HepG2 (cell line): ENCODE results near the gene RBBP8NL. TPM values are rescaled to one million over a fixed set of nuclear protein-coding genes. Genes with fewer than 3 reads are reported as not detected.

Experiments used
- AGO1 ChIP-seq: fragments of 200-400 bp; formaldehyde crosslinking; IDR thresholded peaks from 2 replicates; pipeline ENCODE4 v1.6.1; 2017; ENCODE audit warnings: mild to moderate bottlenecking, low read depth, low read length, moderate library complexity; ENCODE audit not compliant: poor library complexity, severe bottlenecking
- CERS6 ChIP-seq: sonication (generic); formaldehyde crosslinking; IDR thresholded peaks from 2 replicates; pipeline ENCODE4 v1.5.0; 2020; ENCODE audit warnings: missing genetic modification reagents
- EEA1 ChIP-seq: sonication (generic); formaldehyde crosslinking; IDR thresholded peaks from 2 replicates; pipeline ENCODE4 v1.5.1; 2020; ENCODE audit warnings: mild to moderate bottlenecking, missing genetic modification reagents, borderline replicate concordance
- ERF ChIP-seq: IDR thresholded peaks from 2 replicates; pipeline ENCODE4 v1.6.1; 2018; ENCODE audit warnings: missing biosample characterization, missing genetic modification reagents
- GABPB1 ChIP-seq: IDR thresholded peaks from 2 replicates; pipeline ENCODE4 v1.6.1; 2016; ENCODE audit warnings: mild to moderate bottlenecking, missing genetic modification reagents, moderate library complexity, missing compliant biosample characterization
- GATAD1 ChIP-seq: IDR thresholded peaks from 2 replicates; pipeline ENCODE4 v1.6.1; 2016; ENCODE audit warnings: missing genetic modification reagents, missing compliant biosample characterization
- HOXA9 ChIP-seq: sonication (generic); formaldehyde crosslinking; IDR thresholded peaks from 2 replicates; pipeline ENCODE4 v1.8.1; 2022; ENCODE audit warnings: missing genetic modification reagents, mild to moderate bottlenecking, moderate library complexity, borderline replicate concordance
- MZF1 ChIP-seq: sonication (generic); formaldehyde crosslinking; IDR thresholded peaks from 2 replicates; pipeline ENCODE4 v1.8.1; 2023; ENCODE audit warnings: mild to moderate bottlenecking, missing genetic modification reagents, borderline replicate concordance
- PITX1 ChIP-seq: sonication (generic); formaldehyde crosslinking; IDR thresholded peaks from 2 replicates; pipeline ENCODE4 v1.5.1; 2020; ENCODE audit warnings: mild to moderate bottlenecking, missing genetic modification reagents
- PRMT3 ChIP-seq: sonication (generic); formaldehyde crosslinking; IDR thresholded peaks from 2 replicates; pipeline ENCODE4 v1.8.1; 2022; ENCODE audit warnings: low read depth, mild to moderate bottlenecking, moderate library complexity, missing genetic modification reagents, borderline replicate concordance
- RAD21 ChIP-seq: fragments of 450-650 bp; formaldehyde crosslinking; IDR thresholded peaks from 2 replicates; pipeline ENCODE4 v1.5.0; 2020; ENCODE audit warnings: mild to moderate bottlenecking
- SETDB1 ChIP-seq: sonication (generic); formaldehyde crosslinking; IDR thresholded peaks from 2 replicates; pipeline ENCODE4 v1.5.1; 2020; ENCODE audit warnings: missing genetic modification reagents, mild to moderate bottlenecking, borderline replicate concordance
- ZFP90 ChIP-seq: sonication (generic); formaldehyde crosslinking; IDR thresholded peaks from 2 replicates; pipeline ENCODE4 v1.8.0; 2022; ENCODE audit warnings: missing genetic modification reagents, mild to moderate bottlenecking, inconsistent platforms, borderline replicate concordance
- ZNF17 ChIP-seq: sonication (generic); formaldehyde crosslinking; IDR thresholded peaks from 2 replicates; pipeline ENCODE4 v1.5.0; 2020; ENCODE audit warnings: mild to moderate bottlenecking, missing genetic modification reagents
- ZNF20 ChIP-seq: sonication (generic); formaldehyde crosslinking; IDR thresholded peaks from 2 replicates; pipeline ENCODE4 v1.4.0; 2020; ENCODE audit warnings: mild to moderate bottlenecking, moderate library complexity, missing genetic modification reagents
- ZSCAN9 ChIP-seq: IDR thresholded peaks from 2 replicates; pipeline ENCODE4 v1.6.1; 2016; ENCODE audit warnings: borderline replicate concordance
- polyA plus RNA-seq, 8 experiments: library from polyadenylated mRNA; depleted of rRNA in 3 of 8; stranded (reverse) in 7 of 8; unstranded in 1 of 8; fragments of >200 nt; fragmentation: Illumina TruSeq in 4 of 8; extraction: Trizol in 4 of 8; gene quantifications; 2 replicates each; pipeline versions ENCODE4 v1.2.1 to v1.2.3, GENCODE V29; 2011 to 2016; ENCODE audit warnings: low read depth in 4 of 8, missing spikeins in 1 of 8, mixed read lengths in 1 of 8; ENCODE audit not compliant: insufficient read depth in 1 of 8
- total RNA-seq, 5 experiments: library from RNA; depleted of rRNA; stranded (reverse); fragments of >200 nt; fragmentation: Illumina TruSeq; extraction: Trizol; gene quantifications; 2 replicates each; pipeline ENCODE4 v1.2.3, GENCODE V29; 2016; ENCODE audit warnings: low read depth in 1 of 5
- TF ChIP-seq, protein P1 (sequence below): sonication (generic); formaldehyde crosslinking; IDR thresholded peaks from 2 replicates; pipeline ENCODE4 v1.8.0; 2022; ENCODE audit warnings: missing genetic modification reagents, mild to moderate bottlenecking, moderate library complexity, borderline replicate concordance
- TF ChIP-seq, protein P2 (sequence below): sonication (generic); formaldehyde crosslinking; IDR thresholded peaks from 2 replicates; pipeline ENCODE4 v1.5.0; 2020; ENCODE audit warnings: missing genetic modification reagents
- TF ChIP-seq, protein P3 (sequence below): sonication (generic); formaldehyde crosslinking; IDR thresholded peaks from 2 replicates; pipeline ENCODE4 v1.4.0; 2020; ENCODE audit warnings: low read depth, mild to moderate bottlenecking, missing genetic modification reagents
- TF ChIP-seq, protein P4 (sequence below): IDR thresholded peaks from 2 replicates; pipeline ENCODE4 v1.6.1; 2018; ENCODE audit warnings: missing genetic modification reagents
- TF ChIP-seq, protein P5 (sequence below): sonication (generic); formaldehyde crosslinking; IDR thresholded peaks from 2 replicates; pipeline ENCODE4 v1.4.0; 2020; ENCODE audit warnings: missing genetic modification reagents, mild to moderate bottlenecking, borderline replicate concordance

Gene RBBP8NL
- total and polyA plus RNA-seq, 2 of the 13 experiments (the other 11 are each of a cell fraction or from before 2014, with no cell fraction given): 0.69 to 0.86 TPM

- no peak for TF ChIP-seq PITX1 (CRISPR knock-in tag)
- TF ChIP-seq, protein P1, sequence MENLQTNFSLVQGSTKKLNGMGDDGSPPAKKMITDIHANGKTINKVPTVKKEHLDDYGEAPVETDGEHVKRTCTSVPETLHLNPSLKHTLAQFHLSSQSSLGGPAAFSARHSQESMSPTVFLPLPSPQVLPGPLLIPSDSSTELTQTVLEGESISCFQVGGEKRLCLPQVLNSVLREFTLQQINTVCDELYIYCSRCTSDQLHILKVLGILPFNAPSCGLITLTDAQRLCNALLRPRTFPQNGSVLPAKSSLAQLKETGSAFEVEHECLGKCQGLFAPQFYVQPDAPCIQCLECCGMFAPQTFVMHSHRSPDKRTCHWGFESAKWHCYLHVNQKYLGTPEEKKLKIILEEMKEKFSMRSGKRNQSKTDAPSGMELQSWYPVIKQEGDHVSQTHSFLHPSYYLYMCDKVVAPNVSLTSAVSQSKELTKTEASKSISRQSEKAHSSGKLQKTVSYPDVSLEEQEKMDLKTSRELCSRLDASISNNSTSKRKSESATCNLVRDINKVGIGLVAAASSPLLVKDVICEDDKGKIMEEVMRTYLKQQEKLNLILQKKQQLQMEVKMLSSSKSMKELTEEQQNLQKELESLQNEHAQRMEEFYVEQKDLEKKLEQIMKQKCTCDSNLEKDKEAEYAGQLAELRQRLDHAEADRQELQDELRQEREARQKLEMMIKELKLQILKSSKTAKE (CRISPR knock-in tag): no peak
- no peak for TF ChIP-seq SETDB1
- TF ChIP-seq GATAD1: no peak
- TF ChIP-seq ZNF20 (CRISPR knock-in tag): no peak
- no peak for TF ChIP-seq AGO1
- TF ChIP-seq GABPB1 (CRISPR knock-in tag): no peak
- no peak for TF ChIP-seq ZNF17
- no peak for TF ChIP-seq MZF1 (CRISPR knock-in tag)
- no peak for TF ChIP-seq ZFP90 (CRISPR knock-in tag)
- TF ChIP-seq ERF: no peak
- TF ChIP-seq, protein P2, sequence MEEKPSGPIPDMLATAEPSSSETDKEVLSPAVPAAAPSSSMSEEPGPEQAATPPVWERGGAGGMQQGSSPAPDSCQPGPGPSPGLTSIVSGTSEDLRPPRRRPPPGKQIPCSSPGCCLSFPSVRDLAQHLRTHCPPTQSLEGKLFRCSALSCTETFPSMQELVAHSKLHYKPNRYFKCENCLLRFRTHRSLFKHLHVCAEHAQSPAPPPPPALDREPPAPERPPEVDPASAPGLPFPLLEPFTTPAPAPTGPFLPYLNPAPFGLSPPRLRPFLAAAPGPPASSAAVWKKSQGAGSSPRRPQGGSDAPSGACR (CRISPR knock-in tag): no peak
- no peak; the same call in 1 of the 2 replicates for TF ChIP-seq RAD21 (CRISPR knock-in tag)
- TF ChIP-seq, protein P3, sequence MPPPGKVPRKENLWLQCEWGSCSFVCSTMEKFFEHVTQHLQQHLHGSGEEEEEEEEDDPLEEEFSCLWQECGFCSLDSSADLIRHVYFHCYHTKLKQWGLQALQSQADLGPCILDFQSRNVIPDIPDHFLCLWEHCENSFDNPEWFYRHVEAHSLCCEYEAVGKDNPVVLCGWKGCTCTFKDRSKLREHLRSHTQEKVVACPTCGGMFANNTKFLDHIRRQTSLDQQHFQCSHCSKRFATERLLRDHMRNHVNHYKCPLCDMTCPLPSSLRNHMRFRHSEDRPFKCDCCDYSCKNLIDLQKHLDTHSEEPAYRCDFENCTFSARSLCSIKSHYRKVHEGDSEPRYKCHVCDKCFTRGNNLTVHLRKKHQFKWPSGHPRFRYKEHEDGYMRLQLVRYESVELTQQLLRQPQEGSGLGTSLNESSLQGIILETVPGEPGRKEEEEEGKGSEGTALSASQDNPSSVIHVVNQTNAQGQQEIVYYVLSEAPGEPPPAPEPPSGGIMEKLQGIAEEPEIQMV: no peak; the same call in 1 of the 2 replicates
- no peak for TF ChIP-seq ZSCAN9 (CRISPR knock-in tag)
- peak; percentile 64; the same call in 1 of the 2 replicates for TF ChIP-seq PRMT3
- TF ChIP-seq CERS6 (CRISPR knock-in tag): no peak
- no peak for TF ChIP-seq HOXA9 (CRISPR knock-in tag)
- TF ChIP-seq, protein P4, sequence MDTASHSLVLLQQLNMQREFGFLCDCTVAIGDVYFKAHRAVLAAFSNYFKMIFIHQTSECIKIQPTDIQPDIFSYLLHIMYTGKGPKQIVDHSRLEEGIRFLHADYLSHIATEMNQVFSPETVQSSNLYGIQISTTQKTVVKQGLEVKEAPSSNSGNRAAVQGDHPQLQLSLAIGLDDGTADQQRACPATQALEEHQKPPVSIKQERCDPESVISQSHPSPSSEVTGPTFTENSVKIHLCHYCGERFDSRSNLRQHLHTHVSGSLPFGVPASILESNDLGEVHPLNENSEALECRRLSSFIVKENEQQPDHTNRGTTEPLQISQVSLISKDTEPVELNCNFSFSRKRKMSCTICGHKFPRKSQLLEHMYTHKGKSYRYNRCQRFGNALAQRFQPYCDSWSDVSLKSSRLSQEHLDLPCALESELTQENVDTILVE: no peak
- TF ChIP-seq EEA1 (CRISPR knock-in tag): no peak
- TF ChIP-seq, protein P5, sequence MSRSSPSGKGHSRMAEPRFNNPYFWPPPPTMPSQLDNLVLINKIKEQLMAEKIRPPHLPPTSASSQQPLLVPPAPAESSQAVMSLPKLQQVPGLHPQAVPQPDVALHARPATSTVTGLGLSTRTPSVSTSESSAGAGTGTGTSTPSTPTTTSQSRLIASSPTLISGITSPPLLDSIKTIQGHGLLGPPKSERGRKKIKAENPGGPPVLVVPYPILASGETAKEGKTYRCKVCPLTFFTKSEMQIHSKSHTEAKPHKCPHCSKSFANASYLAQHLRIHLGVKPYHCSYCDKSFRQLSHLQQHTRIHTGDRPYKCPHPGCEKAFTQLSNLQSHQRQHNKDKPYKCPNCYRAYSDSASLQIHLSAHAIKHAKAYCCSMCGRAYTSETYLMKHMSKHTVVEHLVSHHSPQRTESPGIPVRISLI (CRISPR knock-in tag): no peak
Measured at GRCh38 chr20:62367136-62367632, 60.2 kb downstream of the RBBP8NL start, which contains the start of gene LAMA5 (continued).
